Mononuclear cell (primary cell): Measurements from ENCODE around the gene BRINP1. TPM values are rescaled to one million over a fixed set of nuclear protein-coding genes. Genes with fewer than 3 reads are reported as not detected.

Experiments used
- H3K27me3 ChIP-seq: 2 replicates; pipeline ENCODE4 v1.6.0; 2011; ENCODE audit warnings: low read length, control low read depth; ENCODE audit not compliant: insufficient read depth
- H3K4me1 ChIP-seq: 2 replicates; pipeline ENCODE4 v1.5.1; 2011; ENCODE audit warnings: mild to moderate bottlenecking, low read length, control low read depth; ENCODE audit not compliant: insufficient read depth
- H3K4me3 ChIP-seq: 2 replicates; pipeline ENCODE4 v1.5.1; 2011; ENCODE audit warnings: mild to moderate bottlenecking, low read length, moderate library complexity
- H3K9me3 ChIP-seq: 2 replicates; pipeline ENCODE4 v1.5.1; 2011; ENCODE audit warnings: low read depth, mild to moderate bottlenecking, control low read depth, low read length
- total RNA-seq: library from RNA; depleted of rRNA; stranded (reverse); fragments of >200 nt; gene quantifications from one replicate; pipeline ENCODE4 v1.2.3, GENCODE V29; 2012

Gene BRINP1
- total RNA-seq, 1 donor = not detected

GRCh38 chr9:119310741-119311140 lies 58.5 kb downstream of the BRINP1 start:
- no peaks in the 10 kb centered on the region for H3K27me3 ChIP-seq
- no peaks in the 10 kb centered on the region for H3K9me3 ChIP-seq
- no peaks in the 10 kb centered on the region for H3K4me1 ChIP-seq
- H3K4me3 ChIP-seq = no peak overlapping the region

- H3K4me1 ChIP-seq = no peaks in the 10 kb centered on the region
- no peaks in the 10 kb centered on the region for H3K9me3 ChIP-seq
- H3K4me3 ChIP-seq = no peak overlapping the region
- no peaks in the 10 kb centered on the region for H3K27me3 ChIP-seq
These were observed 61.8 kb downstream of the BRINP1 start for GRCh38 chr9:119307471-119307870.

- Histone ChIP-seq H3K4me3 (no peak overlapping the region), H3K27me3 (no peaks in the 10 kb centered on the region), H3K9me3 (no peaks in the 10 kb centered on the region), H3K4me1 (no peaks in the 10 kb centered on the region)
These were observed 64.7 kb downstream of the BRINP1 start for GRCh38 chr9:119304555-119304954.

GRCh38 chr9:119302988-119303698 lies 66.1 kb downstream of the BRINP1 start:
- Histone ChIP-seq H3K9me3 (no peaks in the 10 kb centered on the region), H3K4me1 (no peaks in the 10 kb centered on the region), H3K27me3 (no peaks in the 10 kb centered on the region), H3K4me3 (no peak overlapping the region)

- Histone ChIP-seq H3K27me3 (no peaks in the 10 kb centered on the region), H3K9me3 (no peaks in the 10 kb centered on the region), H3K4me3 (no peak overlapping the region), H3K4me1 (no peaks in the 10 kb centered on the region)
These were observed 71.0 kb downstream of the BRINP1 start for GRCh38 chr9:119298076-119298853.

GRCh38 chr9:119291554-119291953 lies 77.7 kb downstream of the BRINP1 start:
- Histone ChIP-seq H3K27me3 (no peaks in the 10 kb centered on the region), H3K4me1 (no peaks in the 10 kb centered on the region), H3K4me3 (no peak overlapping the region), H3K9me3 (no peaks in the 10 kb centered on the region)

- Histone ChIP-seq H3K4me3 (no peak overlapping the region), H3K27me3 (no peaks in the 10 kb centered on the region), H3K4me1 (no peaks in the 10 kb centered on the region), H3K9me3 (no peaks in the 10 kb centered on the region)
These were observed 79.3 kb downstream of the BRINP1 start for GRCh38 chr9:119289740-119290433.

GRCh38 chr9:119284587-119285337 lies 84.5 kb downstream of the BRINP1 start:
- Histone ChIP-seq H3K4me1 (no peaks in the 10 kb centered on the region), H3K4me3 (no peak overlapping the region), H3K27me3 (peaks cover 5% of the 10 kb centered on the region), H3K9me3 (no peaks in the 10 kb centered on the region)

- Histone ChIP-seq H3K4me3 (no peak overlapping the region), H3K9me3 (no peaks in the 10 kb centered on the region), H3K27me3 (peaks cover 5% of the 10 kb centered on the region), H3K4me1 (no peaks in the 10 kb centered on the region)
These were observed 85.1 kb downstream of the BRINP1 start for GRCh38 chr9:119284118-119284517.

GRCh38 chr9:119283078-119283794 lies 86.0 kb downstream of the BRINP1 start:
- peaks cover 5% of the 10 kb centered on the region for H3K27me3 ChIP-seq
- H3K9me3 ChIP-seq = no peaks in the 10 kb centered on the region
- no peaks in the 10 kb centered on the region for H3K4me1 ChIP-seq
- no peak overlapping the region for H3K4me3 ChIP-seq

- Histone ChIP-seq H3K9me3 (no peaks in the 10 kb centered on the region), H3K4me1 (no peaks in the 10 kb centered on the region), H3K27me3 (peaks cover 5% of the 10 kb centered on the region), H3K4me3 (no peak overlapping the region)
These were observed 86.7 kb downstream of the BRINP1 start for GRCh38 chr9:119282476-119283077.

GRCh38 chr9:119280740-119281485 lies 88.3 kb downstream of the BRINP1 start:
- Histone ChIP-seq H3K9me3 (no peaks in the 10 kb centered on the region), H3K4me3 (no peak overlapping the region), H3K4me1 (no peaks in the 10 kb centered on the region), H3K27me3 (peaks cover 5% of the 10 kb centered on the region)

- Histone ChIP-seq H3K9me3 (no peaks in the 10 kb centered on the region), H3K27me3 (peaks cover 5% of the 10 kb centered on the region), H3K4me1 (no peaks in the 10 kb centered on the region), H3K4me3 (no peak overlapping the region)
These were observed 91.1 kb downstream of the BRINP1 start for GRCh38 chr9:119278171-119278570.
